GM12878 (cell line): ENCODE measurements around the gene HBP1. TPM values are rescaled to one million over a fixed set of nuclear protein-coding genes. Genes with fewer than 3 reads are reported as not detected.

Experiments
- ATAC-seq: fragments of 200-7000 bp; cut with Tn5 transposase; 3 replicates; pipeline ENCODE4 v1.9.1; 2020; ENCODE audit warnings: mild to moderate bottlenecking, moderate library complexity
- BruUV-seq: library from RNA; stranded (reverse); fragments of 400-500 nt; replicated peaks from 2 replicates; lab custom pipeline; 2021; lab: Mats Ljungman, UMichigan
- CTCF ChIA-PET: fragments of 300-600 bp; sonication (Branson Sonifier 250); formaldehyde crosslinking; extraction: SDS; loops from one replicate; lab custom pipeline; 2021; ENCODE audit warnings: inconsistent platforms; lab: Yijun Ruan, JAX
- POLR2A ChIA-PET: fragments of 350-600 bp; formaldehyde crosslinking; extraction: SDS; loops from one replicate; lab custom pipeline; 2021; ENCODE audit warnings: inconsistent platforms; lab: Charles Lee
- RAD21 ChIA-PET: fragments of 300-600 bp; sonication (Branson Sonifier 250); formaldehyde crosslinking; loops from one replicate; lab custom pipeline; 2023; ENCODE audit warnings: antibody characterized with exemption; ENCODE audit not compliant: unreplicated experiment; lab: Charles Lee
- SMC1A ChIA-PET: fragments of 300-600 bp; sonication (Branson Sonifier 250); formaldehyde crosslinking; loops from one replicate; lab custom pipeline; 2023; ENCODE audit not compliant: unreplicated experiment, uncharacterized antibody; lab: Charles Lee
- DNase-seq: peaks from one replicate; pipeline ENCODE4 v3.0.0-alpha.2; 2011; ENCODE audit warnings: low read depth, low spot score
- FAIRE-seq: peaks from 3 replicates; lab custom pipeline; 2011; peaks lifted over from hg19 to GRCh38; lab: Jason Lieb, UNC
- H2AFZ ChIP-seq: 2 replicates; pipeline ENCODE4 v1.6.0; 2011; ENCODE audit warnings: low read depth, low read length, control low read depth; ENCODE audit not compliant: control insufficient read depth
- H3K27ac ChIP-seq: 2 replicates; pipeline ENCODE4 v1.5.1; 2011; ENCODE audit warnings: control low read depth; ENCODE audit not compliant: control insufficient read depth, insufficient read depth
- H3K27me3 ChIP-seq, 2 experiments: replicated peaks in 1 of 2; 2 replicates each; pipeline versions ENCODE4 v1.6.0 to v1.6.1; 2011; ENCODE audit warnings: low read length in 1 of 2; ENCODE audit not compliant: control insufficient read depth in 2 of 2, insufficient read depth in 2 of 2
- H3K36me3 ChIP-seq, 2 experiments: 2 replicates each; pipeline ENCODE4 v1.5.1; 2011; ENCODE audit warnings: low read length in 1 of 2; ENCODE audit not compliant: control insufficient read depth in 2 of 2, insufficient read depth in 2 of 2
- H3K4me1 ChIP-seq: 2 replicates; pipeline ENCODE4 v1.6.1; 2011; ENCODE audit warnings: mild to moderate bottlenecking, low read length, moderate library complexity, mixed read lengths; ENCODE audit not compliant: control insufficient read depth, insufficient read depth
- H3K4me2 ChIP-seq: 2 replicates; pipeline ENCODE4 v1.6.0; 2011; ENCODE audit warnings: control low read depth; ENCODE audit not compliant: control insufficient read depth, insufficient read depth
- H3K4me3 ChIP-seq: fragments of 200-600 bp; sonication (generic); 2 replicates; pipeline ENCODE4 v1.5.1; 2016
- H3K79me2 ChIP-seq: 2 replicates; pipeline ENCODE4 v1.6.0; 2011; ENCODE audit warnings: low read length; ENCODE audit not compliant: control insufficient read depth, insufficient read depth
- H3K9ac ChIP-seq: 2 replicates; pipeline ENCODE4 v1.8.0; 2011; ENCODE audit warnings: low read length, control low read depth, mixed read lengths; ENCODE audit not compliant: control insufficient read depth, insufficient read depth
- H3K9me3 ChIP-seq: replicated peaks from 3 replicates; pipeline ENCODE4 v1.5.1; 2011; ENCODE audit warnings: mild to moderate bottlenecking, low read length; ENCODE audit not compliant: control insufficient read depth, insufficient read depth
- H4K20me1 ChIP-seq: 2 replicates; pipeline ENCODE4 v1.6.0; 2011; ENCODE audit not compliant: control insufficient read depth, insufficient read depth
- KAT2A ChIP-seq: conservative IDR thresholded peaks from 2 replicates; pipeline ENCODE4 v1.6.1; 2011; ENCODE audit warnings: low read depth, low read length; ENCODE audit not compliant: control insufficient read depth
- RELB ChIP-seq: fragments of 450-650 bp; IDR thresholded peaks from 2 replicates; pipeline ENCODE4 v1.6.1; 2017; ENCODE audit warnings: low read depth, mild to moderate bottlenecking, moderate library complexity
- SMARCA5 ChIP-seq: fragments of 450-650 bp; IDR thresholded peaks from 2 replicates; pipeline ENCODE4 v1.6.1; 2017; ENCODE audit warnings: mild to moderate bottlenecking
- SREBF1 ChIP-seq: IDR thresholded peaks from 2 replicates; pipeline ENCODE4 v1.6.1; 2012; ENCODE audit warnings: mild to moderate bottlenecking, low read length
- SRF ChIP-seq, 2 experiments: IDR thresholded peaks; 2 replicates each; pipeline ENCODE4 v1.6.1; 2011; ENCODE audit warnings: low read depth in 2 of 2, low read length in 2 of 2, mild to moderate bottlenecking in 1 of 2, moderate library complexity in 1 of 2
- ZSCAN29 ChIP-seq: fragments of 450-650 bp; IDR thresholded peaks from 2 replicates; pipeline ENCODE4 v1.6.1; 2017; ENCODE audit warnings: mild to moderate bottlenecking, moderate library complexity
- WGBS: methylation state at CpG from one replicate; pipeline ENCODE4 v1.1.6; 2016; ENCODE audit warnings: low lambda C conversion rate; ENCODE audit not compliant: insufficient replicate concordance, insufficient coverage; ENCODE audit errors: missing lambda C conversion rate; 5-methylcytosine and 5-hydroxymethylcytosine counted together
- in situ Hi-C: fragments of 300-500 bp; cut with MboI; formaldehyde crosslinking; loops from 9 replicates; pipeline ENCODE4 v1.14.3; 2018; ENCODE audit warnings: mixed read lengths
- intact Hi-C: fragments of 100-400 bp; cut with micrococcal nuclease; formaldehyde crosslinking; loops from one replicate; pipeline ENCODE4 v1.14.2; 2022; ENCODE audit not compliant: unreplicated experiment
- polyA plus RNA-seq, 11 experiments: library from polyadenylated mRNA; depleted of rRNA in 4 of 11; unstranded in 6 of 11; stranded (reverse) in 5 of 11; fragments of >200 nt; fragmentation: Nextera tagmentation in 4 of 11; fragmentation: Illumina TruSeq in 1 of 11; extraction: Ambion mirVana in 4 of 11; extraction: Trizol in 1 of 11; gene quantifications; 1 replicate in 1 of 11; 2 replicates in 10 of 11; pipeline versions ENCODE4 v1.2.1 to v1.2.3, GENCODE V29; 2011 to 2016; ENCODE audit warnings: inconsistent platforms in 2 of 11, missing spikeins in 2 of 11, low read depth in 1 of 11
- total RNA-seq, 4 experiments: library from RNA; depleted of rRNA in 3 of 4; stranded (reverse); fragments of >200 nt in 3 of 4; fragmentation: Illumina TruSeq in 1 of 4; extraction: Trizol in 1 of 4; gene quantifications; 2 replicates each; pipeline versions ENCODE4 v1.2.1 to v1.2.3, GENCODE V29; 2013 to 2021
- TF ChIP-seq, protein P1 (sequence below): fragments of 150-350 bp; IDR thresholded peaks from 2 replicates; pipeline ENCODE4 v1.6.1; 2014; ENCODE audit warnings: mild to moderate bottlenecking, low read depth, low read length
- TF ChIP-seq, protein P2 (sequence below): IDR thresholded peaks from 2 replicates; pipeline ENCODE4 v1.6.1; 2012; ENCODE audit warnings: low read length, inconsistent platforms

The HBP1 gene
- total and polyA plus RNA-seq, 10 of the 15 experiments (the other 5 are each of a cell fraction or from before 2014, with no cell fraction given), result 5.8 to 30.9 (median 9.4) TPM

- no peak overlapping the region for H2AFZ ChIP-seq
- ChIA-PET CTCF (interaction anchor here (1.1 to 1.4 kb wide), 3 partner anchors 9 to 26 kb away, joined by 3 to 4 read pairs (median 3); no protein-coding TSS in a partner anchor), SMC1A (interaction anchor here (1.3 to 1.9 kb wide), 2 partner anchors 10 to 16 kb away, joined by 4 to 7 read pairs; no protein-coding TSS in a partner anchor), RAD21 (interaction anchor here (0.8 to 2.3 kb wide), 2 partner anchors 16 to 26 kb away, joined by 3 to 11 read pairs; no protein-coding TSS in a partner anchor), POLR2A (interaction anchor here (1.2 kb wide), 1 partner anchor 20 kb away, joined by 3 read pairs; no protein-coding TSS in a partner anchor)
- TF ChIP-seq SREBF1, result no peak
- TF ChIP-seq, protein P1, sequence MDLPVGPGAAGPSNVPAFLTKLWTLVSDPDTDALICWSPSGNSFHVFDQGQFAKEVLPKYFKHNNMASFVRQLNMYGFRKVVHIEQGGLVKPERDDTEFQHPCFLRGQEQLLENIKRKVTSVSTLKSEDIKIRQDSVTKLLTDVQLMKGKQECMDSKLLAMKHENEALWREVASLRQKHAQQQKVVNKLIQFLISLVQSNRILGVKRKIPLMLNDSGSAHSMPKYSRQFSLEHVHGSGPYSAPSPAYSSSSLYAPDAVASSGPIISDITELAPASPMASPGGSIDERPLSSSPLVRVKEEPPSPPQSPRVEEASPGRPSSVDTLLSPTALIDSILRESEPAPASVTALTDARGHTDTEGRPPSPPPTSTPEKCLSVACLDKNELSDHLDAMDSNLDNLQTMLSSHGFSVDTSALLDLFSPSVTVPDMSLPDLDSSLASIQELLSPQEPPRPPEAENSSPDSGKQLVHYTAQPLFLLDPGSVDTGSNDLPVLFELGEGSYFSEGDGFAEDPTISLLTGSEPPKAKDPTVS, result no peak
- no peak overlapping the region for H3K4me2 ChIP-seq
- no peak overlapping the region for H3K27ac ChIP-seq
- no peak overlapping the region for H3K9ac ChIP-seq
- ATAC-seq, result no peak
- peaks cover 0 to 6% of the 10 kb centered on the region in 2 experiments; a peak in 1 of 4 replicates for H3K36me3 ChIP-seq
- no peak for DNase-seq
- FAIRE-seq, result no peak
- no peaks in the 10 kb centered on the region for H4K20me1 ChIP-seq
- H3K79me2 ChIP-seq, result no peaks in the 10 kb centered on the region
- H3K9me3 ChIP-seq, result no peaks in the 10 kb centered on the region
- in situ Hi-C loops, result no loop called here
- 97% methylated on average over 2 of the region's 2 CpGs for WGBS
- no peaks in the 10 kb centered on the region for H3K27me3 ChIP-seq
- BruUV-seq, result no TSS peak
- H3K4me3 ChIP-seq, result no peak overlapping the region
- H3K4me1 ChIP-seq, result no peaks in the 10 kb centered on the region
- intact Hi-C loops, result no loop called here
Observed at GRCh38 chr7:107190090-107190489, 21.3 kb downstream of the HBP1 start.

DNA sequence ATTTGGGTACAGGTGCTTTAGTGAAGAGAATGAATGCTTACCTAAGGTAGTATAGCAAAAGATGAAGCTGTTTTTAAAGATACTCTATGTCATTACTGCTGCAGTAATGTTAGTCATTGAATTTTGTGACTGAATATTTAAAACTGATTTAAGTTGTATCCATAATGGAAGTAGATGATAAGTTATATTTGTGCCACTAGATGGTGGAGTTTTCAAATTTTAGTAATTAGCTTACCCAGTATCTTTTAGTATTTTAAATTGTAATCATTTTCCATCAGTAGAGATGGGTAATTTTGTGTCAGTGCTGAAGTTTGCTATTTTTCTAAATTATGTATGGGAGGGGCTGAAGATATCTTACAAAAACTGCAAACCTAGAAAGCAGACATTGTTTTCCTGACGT lies 25.2 kb downstream of the HBP1 start:
- Histone ChIP-seq H2AFZ (no peak overlapping the region), H3K36me3 (peaks cover 0 to 5% of the 10 kb centered on the region in 2 experiments; a peak in 2 of 4 replicates), H3K27ac (no peak overlapping the region), H3K9me3 (no peaks in the 10 kb centered on the region), H3K9ac (no peak overlapping the region), H3K27me3 (no peaks in the 10 kb centered on the region), H3K4me2 (no peak overlapping the region), H3K4me1 (no peaks in the 10 kb centered on the region), H3K79me2 (no peaks in the 10 kb centered on the region), H4K20me1 (no peaks in the 10 kb centered on the region), H3K4me3 (no peak overlapping the region)
- ChIA-PET RAD21 (interaction anchor here (1.0 to 1.7 kb wide), 7 partner anchors 14 to 532 kb away, joined by 3 to 6 read pairs (median 3); partner anchors contain the start of gene HBP1), POLR2A (interaction anchor here (2.4 kb wide), 1 partner anchor 25 kb away, joined by 7 read pairs; the partner anchor contains the start of gene HBP1), CTCF (interaction anchor here (0.7 to 2.4 kb wide), 16 partner anchors 9 to 681 kb away, joined by 3 to 8 read pairs (median 4); partner anchors contain the start of gene HBP1), SMC1A (interaction anchor here (0.6 to 4.2 kb wide), 11 partner anchors 8 to 307 kb away, joined by 3 to 28 read pairs (median 5); partner anchors contain the start of gene HBP1)
- no peak for FAIRE-seq
- no peak for DNase-seq
- WGBS, result 95% methylated on average over 1 of the region's 1 CpG
- no TSS peak for BruUV-seq
- in situ Hi-C loops (no loop called here), intact Hi-C loops (no loop called here)
- ATAC-seq, result no peak
- TF ChIP-seq SMARCA5 (no peak), ZSCAN29 (no peak), RELB (no peak), KAT2A (no peak), SRF (IDR thresholded peaks at IDR 0.05; ENCODE audit: low read depth in 2 of 2, low read length in 2 of 2) (no peak)
- TF ChIP-seq, protein P2, sequence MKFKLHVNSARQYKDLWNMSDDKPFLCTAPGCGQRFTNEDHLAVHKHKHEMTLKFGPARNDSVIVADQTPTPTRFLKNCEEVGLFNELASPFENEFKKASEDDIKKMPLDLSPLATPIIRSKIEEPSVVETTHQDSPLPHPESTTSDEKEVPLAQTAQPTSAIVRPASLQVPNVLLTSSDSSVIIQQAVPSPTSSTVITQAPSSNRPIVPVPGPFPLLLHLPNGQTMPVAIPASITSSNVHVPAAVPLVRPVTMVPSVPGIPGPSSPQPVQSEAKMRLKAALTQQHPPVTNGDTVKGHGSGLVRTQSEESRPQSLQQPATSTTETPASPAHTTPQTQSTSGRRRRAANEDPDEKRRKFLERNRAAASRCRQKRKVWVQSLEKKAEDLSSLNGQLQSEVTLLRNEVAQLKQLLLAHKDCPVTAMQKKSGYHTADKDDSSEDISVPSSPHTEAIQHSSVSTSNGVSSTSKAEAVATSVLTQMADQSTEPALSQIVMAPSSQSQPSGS, result no peak
